GM19468 (cell line): ENCODE results near the gene RSBN1L.

Experiments used
- ATAC-seq: cut with Tn5 transposase; IDR thresholded peaks from one replicate; pipeline ENCODE4 v1.9.1; 2021; ENCODE audit warnings: mild to moderate bottlenecking, moderate library complexity, moderate number of reproducible peaks; ENCODE audit not compliant: unreplicated experiment; ENCODE audit errors: extremely low read depth

Gene RSBN1L

DNA sequence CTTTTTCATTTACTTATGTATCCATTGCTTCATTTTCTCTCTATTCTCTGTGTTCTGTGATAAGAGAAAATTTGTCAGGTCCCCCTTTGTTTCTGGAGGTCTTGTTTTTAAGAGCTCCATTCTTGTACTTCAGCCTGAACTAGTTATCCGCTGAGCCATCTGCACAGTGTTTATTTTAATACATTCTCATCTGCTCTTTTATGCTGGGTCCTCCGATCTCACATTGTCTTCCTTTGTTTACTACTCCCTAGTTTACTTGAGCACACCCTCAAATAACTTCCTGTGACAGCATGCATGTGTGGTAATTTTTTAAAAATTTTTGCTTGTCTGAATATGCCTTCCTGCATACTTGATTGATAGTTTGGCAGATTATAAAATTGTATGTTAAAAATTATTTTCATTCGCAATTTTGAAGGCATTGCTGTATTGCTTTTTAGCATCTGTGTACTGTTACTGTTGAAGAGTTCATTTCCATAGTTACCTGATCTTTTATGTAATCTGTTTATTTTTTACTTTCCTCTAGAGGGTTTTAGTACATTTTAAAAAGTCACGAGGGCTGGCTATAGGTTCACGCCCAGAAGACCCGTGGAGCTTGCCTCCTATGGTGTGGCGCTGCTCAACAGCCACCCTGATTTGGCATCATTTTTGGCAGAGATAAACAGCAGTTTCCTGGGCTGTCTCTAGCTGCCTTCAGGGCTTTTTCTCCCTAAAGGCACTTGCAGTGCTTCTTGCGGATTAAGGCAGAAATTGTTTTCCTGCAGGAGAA lies 31.9 kb downstream of the RSBN1L start:
- no peak for ATAC-seq

DNA sequence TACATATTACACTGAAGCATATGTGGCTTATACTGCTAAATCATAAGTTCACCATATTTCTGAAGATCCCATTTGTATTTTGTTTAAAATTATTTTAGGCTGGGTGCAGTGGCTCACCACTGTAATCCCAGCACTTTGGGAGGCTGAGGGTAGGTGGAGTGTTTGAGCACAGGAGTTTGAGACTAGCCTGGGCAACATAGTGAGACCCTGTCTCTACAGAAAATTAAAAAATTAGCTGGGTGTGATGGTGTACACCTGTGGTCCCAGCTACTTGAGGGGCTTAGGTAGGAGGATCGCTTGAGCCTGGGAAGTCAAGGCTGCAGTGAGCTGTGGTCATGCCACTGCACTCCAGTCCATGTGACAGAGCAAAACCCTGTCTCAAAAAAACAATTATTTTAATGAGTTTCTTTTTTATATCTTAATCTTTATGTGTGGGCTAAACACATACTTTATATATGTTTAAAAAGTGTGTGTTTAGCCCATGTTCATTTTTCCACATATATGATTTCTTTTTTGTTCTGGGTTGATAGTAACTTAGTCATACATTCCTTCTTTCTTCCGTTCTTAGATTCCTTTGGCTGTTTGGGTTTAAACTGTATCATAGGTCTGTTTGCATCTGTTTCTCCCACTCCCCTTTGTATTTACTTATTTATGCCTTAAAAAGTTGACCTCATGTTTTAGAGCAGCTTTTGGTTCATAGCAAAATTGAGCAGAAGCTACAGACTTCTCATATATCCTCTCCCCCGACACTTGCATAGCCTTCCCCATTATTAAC lies 33.5 kb downstream of the RSBN1L start:
- ATAC-seq: no peak

DNA sequence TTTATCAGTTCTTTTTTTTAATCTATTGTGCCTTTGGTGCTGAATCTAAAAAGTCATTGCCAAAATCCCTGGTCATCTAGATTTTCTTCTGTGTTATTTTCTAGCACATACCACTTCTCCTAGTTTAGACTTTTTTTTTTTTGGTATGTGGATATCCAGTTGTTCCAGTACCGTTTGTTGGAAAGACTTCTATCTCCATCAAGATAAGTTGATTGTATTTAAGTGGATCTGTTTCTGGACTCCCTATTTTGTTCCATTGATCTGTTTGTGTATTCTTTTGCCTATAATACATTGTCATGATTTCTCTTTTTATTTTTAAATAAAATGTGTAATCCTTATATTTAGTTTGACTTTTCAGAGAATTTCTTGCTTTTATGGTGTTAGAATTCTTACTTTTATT lies 35.5 kb downstream of the RSBN1L start:
- no peak for ATAC-seq

DNA sequence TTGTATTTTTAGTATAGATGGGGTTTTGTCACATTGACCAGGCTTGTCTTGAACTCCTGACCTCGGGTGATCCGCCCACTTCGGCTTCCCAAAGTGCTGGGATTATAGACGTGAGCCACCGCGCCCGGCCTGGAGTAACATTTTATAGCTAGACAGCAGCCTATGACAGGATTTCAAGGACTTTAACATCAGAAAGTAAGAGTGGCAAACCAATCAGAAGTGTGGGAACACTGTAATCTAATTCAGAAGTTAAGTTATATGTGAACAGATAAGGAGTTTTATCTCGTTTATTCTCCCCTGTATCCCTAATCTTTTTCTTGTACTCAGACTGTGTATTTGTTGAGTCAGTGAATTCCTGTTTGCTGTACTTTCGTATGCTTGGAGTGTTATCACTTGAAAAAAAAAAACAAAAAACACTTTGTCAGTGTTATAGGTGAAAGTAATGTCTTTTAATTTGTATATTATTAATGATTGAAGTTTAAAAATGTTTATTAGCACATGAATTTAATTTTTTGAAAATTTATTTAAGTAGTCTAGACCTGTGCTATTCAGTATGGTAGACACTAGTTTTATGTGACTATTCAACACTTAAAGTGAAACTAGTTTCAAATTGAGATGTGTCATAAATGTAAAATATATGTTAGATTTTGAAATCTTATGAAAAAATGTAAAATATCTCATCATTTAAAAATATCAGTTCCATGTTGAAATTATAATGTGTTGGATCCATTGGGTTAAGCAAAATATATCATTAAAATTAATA lies 38.6 kb downstream of the RSBN1L start:
- ATAC-seq: no peak

DNA sequence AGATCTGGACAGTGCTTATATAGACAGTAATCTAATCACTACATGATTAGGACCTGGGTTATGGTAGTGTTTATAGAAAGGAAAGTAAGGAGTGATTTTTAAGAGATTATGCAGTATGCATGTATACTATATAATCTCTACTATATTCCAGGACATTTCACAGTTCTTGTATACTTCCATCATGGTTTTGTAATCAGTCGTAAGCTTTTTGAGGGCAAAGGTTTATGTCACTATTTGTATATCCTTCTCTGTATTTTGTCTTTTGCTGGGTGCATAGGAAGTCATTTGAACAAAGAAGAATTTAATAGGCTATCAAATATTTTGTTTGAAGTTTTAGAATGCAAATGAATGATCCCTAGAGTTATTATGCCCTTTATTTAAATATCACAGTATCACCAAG lies 39.2 kb downstream of the RSBN1L start:
- no peak for ATAC-seq

DNA sequence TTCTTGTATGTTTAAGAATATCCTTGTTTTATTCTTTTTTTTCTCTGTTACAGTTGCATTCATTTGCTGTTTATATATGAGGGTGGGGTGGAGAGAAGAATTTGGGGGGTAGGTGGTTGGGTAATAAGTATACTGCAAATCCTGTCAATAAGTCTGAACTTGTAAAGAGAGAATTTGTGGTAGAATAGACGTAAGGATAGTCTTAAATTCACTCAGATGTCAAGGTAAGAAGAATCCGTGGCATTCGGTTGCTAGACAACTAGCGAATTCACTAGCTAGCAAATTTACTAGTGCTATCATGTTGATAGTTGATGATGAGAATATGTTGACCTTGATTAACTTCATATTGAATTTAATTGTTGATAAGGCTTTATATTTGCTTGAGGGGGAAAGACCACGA lies 40.7 kb downstream of the RSBN1L start:
- no peak for ATAC-seq

DNA sequence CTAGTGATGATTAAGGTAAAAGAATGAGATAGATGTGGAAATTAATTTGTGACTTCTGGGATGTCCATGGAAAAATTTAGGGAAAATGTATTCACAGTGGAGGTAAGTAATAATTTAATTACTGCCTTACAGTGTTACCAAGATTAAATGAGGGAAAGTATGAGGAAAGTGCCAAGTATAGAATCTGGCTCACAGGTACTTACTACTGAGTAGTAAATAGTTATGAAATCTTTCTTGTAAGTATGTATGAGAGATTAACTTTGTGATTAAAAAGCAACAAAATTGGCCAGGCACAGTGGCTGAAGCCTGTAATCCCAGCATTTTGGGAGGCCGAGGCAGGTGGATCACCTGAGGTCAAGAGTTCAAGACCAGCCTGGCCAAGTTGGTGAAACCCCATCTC lies 42.1 kb downstream of the RSBN1L start:
- no peak for ATAC-seq

DNA sequence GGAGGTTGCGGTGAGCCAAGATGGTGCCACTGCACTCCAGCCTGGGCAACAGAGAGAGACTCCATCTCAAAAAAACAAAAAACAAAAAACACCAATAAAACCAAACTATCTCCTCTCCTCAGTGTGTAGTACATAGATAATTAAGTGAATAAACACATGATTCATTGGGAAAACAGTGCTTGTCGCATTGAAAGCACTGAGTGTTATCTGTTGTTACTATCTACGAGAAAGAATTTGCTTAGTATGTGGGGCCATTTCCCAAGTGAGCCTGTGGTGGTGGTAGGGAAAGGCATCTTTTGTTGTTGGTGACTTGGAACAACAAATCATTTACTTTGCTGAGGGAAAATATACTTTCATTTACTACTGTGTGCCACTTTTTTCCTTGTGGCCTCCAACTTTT lies 42.6 kb downstream of the RSBN1L start:
- ATAC-seq: no peak

DNA sequence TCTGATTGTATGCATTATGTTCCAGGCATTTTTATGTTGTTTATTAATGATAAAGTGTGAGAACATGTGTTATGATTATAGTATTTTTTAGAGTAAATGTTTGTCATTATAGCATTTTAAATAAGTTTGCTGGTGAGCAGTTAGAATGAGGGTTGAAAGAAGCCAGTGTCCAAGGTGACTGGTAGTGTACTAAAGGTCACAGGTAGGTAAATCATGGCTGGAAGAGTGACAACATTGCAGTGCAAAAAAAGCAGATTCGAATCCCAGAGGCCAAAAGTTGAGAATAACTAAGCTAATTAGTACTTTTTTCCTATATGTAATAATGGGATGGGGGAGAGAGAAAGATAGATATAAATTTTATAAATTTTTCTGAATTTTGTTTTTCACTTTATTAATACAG lies 44.0 kb downstream of the RSBN1L start:
- ATAC-seq: no peak

DNA sequence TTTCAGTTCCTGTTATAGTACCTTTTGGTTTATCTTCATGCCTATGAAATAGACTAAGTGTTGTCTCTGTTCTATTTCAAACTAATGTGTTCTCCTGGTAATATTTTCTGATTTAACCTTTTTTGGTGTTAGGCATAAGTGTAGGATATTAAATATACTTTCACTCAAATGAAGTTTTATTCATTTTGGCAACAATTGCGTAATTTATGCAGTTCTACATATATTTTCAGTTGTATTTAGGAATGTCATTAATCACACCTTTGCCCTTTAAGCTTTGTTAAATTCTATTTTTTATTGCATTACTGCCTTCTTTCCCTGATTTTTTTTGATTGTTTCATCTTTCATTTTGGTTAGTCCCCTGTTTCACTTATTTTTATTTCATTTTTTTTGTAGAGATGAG lies 47.3 kb downstream of the RSBN1L start:
- no peak for ATAC-seq

DNA sequence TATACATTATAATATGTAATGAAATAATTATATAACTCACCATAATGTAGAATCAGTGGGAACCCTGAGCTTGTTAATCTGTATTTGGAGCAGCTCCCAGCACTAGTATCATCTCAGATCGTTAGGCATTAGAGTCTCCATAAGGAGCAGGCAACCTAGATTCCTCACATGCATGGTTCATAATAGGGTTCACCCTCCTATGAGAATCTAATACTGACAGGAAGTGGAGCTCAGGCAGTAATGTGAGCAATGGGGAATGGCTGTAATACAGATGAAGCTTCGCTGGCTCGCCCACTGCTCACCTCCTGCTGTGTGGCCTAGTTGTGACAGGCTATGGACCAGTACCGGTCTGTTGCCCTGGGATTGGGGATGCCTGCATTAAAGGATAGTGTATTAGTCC lies 49.5 kb downstream of the RSBN1L start:
- no peak for ATAC-seq

DNA sequence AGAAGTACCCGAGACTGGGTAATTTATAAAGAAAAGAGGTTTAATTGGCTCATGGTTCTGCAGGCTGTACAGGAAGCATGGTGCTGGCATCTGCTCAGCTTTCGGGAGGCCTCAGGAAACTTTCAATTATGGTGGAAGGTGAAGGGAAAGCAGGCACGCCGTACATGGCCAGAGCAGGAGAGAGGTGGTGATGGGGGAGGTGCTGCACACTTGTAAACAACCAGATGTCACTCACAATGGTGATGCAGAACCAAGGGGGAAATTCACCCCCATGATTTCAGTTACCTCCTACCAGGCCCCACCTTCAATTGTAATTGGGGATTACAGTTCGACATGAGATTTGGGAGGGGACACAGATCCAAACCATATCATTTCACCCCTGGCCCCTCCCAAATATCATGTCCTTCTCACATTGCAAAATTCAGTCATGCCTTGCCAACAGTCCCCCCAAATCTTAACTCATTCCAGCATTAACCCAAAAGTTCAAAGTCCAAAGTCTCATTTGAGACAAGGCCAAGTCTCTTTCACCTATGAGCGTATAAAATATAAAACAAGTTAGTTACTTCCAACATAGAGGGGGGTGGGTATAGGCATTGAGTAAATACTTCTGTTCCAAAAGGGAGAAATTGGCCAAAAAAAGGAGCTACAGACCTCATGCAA lies 50.0 kb downstream of the RSBN1L start:
- no peak for ATAC-seq

DNA sequence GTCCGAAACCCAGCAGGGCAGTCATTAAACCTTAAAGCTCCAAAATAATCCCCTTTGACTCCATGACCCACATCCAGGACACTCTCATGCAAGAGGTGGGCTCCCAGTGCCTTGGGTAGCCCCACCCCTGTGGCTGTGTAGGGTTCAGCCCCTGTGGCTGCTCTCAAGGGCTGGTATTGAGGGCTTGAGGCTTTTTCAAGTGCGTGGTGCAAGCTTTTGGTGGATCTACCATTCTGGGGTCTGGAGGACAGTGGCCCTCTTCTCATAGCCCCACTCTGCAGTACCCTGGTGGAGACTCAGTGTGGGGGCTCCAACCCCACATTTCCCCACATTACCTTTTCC lies 50.5 kb downstream of the RSBN1L start:
- no peak for ATAC-seq

DNA sequence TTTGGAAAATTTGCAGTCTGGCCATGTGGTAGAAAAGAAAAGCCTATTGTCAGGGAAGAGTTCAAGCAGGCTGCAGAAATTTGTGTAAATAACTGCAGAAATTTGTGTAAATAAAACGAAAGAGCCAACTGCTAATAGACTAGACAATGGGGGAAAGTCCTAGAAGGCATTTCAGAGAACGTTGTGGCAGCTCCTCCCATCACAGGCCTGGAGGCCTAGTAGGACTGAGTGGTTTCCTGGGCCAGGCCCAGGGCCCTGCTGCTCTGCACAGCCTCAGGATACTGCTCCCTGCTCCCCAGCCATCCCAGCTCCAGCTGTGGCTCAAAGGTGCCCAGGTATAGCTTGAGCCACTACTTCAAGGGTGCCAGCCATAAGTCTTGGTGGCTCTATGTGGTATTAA lies 50.9 kb downstream of the RSBN1L start:
- no peak for ATAC-seq

DNA sequence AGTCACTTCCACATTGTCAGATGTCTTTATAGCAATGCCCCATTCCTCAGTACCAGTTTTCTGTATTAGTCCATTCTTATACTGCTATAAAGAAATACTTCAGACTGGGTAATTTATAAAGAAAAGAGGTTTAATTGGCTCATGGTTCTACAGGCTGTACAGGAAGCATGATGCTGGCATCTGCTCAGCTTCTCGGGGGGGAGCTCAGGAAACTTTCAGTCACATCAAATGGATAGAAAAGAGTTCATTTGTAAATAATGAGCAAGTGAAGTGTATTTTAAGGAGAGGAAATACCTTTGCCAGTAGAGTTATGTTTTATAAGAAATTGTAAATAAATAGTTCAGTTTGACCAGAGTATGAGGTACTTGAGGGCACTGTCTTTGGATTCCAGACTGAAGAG lies 51.5 kb downstream of the RSBN1L start:
- ATAC-seq: no peak

DNA sequence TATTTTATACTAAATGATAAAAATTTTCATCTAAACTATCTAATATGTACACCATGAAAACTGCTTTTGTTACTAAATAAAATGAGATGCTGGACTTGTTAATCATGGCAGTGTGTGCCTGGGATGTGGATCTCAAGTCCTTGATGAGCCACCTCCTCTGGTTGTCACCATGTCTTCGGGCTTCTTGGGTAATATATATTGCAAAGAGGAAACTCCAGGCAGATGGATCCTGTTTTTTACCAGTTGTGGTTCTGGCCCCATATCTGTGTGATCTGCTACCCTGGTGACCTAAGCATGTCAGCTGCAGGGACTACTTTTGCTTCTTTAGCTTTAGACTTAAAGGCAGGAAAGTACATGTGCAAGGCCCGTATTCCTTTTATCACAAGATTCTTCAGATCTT lies 55.8 kb downstream of the RSBN1L start:
- no peak for ATAC-seq

DNA sequence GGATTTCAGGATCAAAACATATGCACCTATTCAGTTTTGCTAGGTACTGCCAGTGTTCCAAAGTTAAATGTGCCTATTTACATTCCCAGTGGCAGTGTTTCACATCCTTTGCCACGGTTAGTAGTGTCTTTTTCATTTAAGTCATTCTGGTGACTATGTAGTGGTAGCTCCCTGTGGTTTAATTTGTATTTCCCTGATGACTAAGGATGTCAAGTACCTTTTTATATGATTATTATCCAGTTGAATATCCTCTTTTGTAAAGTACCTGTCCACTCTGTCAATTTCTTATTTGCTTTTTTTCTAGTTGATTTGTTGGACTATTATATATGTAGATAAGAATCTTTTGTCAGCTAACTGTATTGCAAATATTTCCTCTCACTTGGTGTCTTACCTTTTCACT lies 56.9 kb downstream of the RSBN1L start:
- ATAC-seq: no peak

DNA sequence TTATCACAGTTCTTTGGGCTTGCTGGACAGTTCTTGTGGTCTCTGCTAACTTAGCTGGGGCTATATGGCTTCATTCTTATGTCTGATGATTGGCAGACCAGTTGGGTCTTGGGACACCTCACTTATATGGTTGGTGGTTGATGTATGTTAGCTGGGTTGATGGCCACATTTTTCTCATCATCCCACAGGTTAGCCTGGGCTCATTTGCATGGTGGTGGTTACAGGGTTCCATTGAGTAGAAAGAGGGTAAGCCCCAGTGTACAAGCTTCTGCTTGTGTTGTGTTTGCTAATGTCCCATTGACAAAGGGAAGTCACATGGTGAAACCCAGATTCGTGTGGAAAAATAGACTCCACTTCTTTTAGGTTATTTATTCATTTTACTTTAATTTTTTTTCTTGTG lies 61.3 kb downstream of the RSBN1L start:
- peak; percentile 34 for ATAC-seq

DNA sequence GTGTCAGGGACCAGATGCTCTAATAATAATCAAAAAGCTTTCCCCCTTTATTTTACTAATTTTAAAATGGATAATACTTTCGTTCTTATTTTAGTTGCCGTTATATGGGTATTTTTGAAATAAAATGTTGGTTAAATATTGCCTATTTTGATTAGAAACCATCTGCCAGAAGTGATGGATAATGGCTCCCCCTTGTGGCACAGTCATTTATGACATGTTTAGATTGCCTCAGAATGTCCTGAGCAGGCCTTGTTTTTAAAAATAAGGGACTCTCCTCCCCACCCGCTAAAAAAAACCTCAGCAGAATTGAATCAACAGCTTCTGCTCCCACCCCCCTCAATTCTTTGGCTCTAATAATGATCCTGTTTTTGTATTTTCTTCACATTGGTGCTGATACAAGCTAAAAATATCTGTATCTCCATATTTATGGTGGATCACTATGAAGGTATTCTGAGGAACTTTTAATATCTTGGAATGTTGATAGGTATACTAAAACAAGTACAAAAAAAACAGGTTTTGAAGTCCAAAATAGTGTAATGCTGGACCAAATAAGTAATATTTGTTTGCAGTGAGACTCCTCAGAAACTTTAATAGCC lies 63.1 kb downstream of the RSBN1L start:
- no peak for ATAC-seq

DNA sequence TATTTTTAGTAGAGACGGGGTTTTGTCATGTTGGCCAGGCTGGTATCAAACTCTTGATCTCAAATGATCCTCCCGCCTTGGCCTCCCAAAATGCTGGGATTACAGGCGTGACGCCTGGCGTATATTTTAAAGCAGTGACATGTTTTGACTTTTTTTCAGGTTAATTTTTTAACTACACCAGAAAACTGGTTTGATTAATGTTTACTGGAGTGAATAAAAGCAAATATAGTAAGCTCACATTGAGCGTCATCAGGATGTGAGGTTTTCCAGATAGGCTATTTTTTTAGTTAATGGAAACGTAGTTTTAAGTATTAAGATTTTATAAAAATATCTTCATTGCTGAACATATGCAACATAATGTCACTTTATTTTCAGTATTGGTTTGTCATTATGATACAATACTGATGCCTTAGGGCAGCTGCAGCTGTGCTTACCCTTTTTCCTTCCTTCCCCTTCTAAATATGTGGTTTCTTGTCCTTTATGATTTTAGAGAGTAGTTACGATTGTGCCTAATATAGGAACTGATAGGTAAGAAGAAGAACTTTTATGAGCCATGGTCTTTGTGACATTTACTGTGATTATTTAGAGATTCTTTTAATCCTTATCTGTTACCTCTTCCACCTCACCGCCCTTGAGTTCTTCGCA lies 64.7 kb downstream of the RSBN1L start:
- no peak for ATAC-seq
